Right lobe of liver (tissue), 4 donors: Measurements from ENCODE around the gene SLC13A1.

Experiments
- CTCF ChIP-seq, 4 donors: fragments of 200-600 bp in 3 of 4; fragments of 450-650 bp in 1 of 4; IDR thresholded peaks; one replicate each; pipeline versions ENCODE4 v1.5.1 to v1.8.0; 2016 to 2022; ENCODE audit warnings: antibody characterized with exemption in 4 of 4, mild to moderate bottlenecking in 2 of 4
- POLR2A ChIP-seq: fragments of 450-650 bp; IDR thresholded peaks from one replicate; pipeline ENCODE4 v1.6.1; 2017; ENCODE audit warnings: antibody characterized with exemption, mild to moderate bottlenecking
- donor health status: DM: no; HTN: no; CAD: no.
- donor health status: DM: no; HTN: no; CAD: no.
- donor health status: DM: no; HTN: yes; CAD: no.

- no peak for TF ChIP-seq CTCF (IDR thresholded peaks at IDR 0.05)
- no peak for TF ChIP-seq POLR2A
Observed at GRCh38 chr7:123229426-123229825, 29.7 kb upstream of the SLC13A1 start.
